LNCAP (cell line): Measurements from ENCODE around the gene PDCD7.

Source experiments
- CTCF ChIP-seq: fragments of 450-650 bp; IDR thresholded peaks from 2 replicates; pipeline ENCODE4 v1.5.1; 2017; ENCODE audit warnings: mild to moderate bottlenecking

PDCD7 gene

GRCh38 chr15:65171428-65171827 lies 37.8 kb upstream of the PDCD7 start:
- no peak for TF ChIP-seq CTCF

GRCh38 chr15:65165875-65166274 lies 32.3 kb upstream of the PDCD7 start:
- TF ChIP-seq CTCF: no peak

GRCh38 chr15:65164139-65164538 lies 30.5 kb upstream of the PDCD7 start:
- TF ChIP-seq CTCF: no peak

- no peak for TF ChIP-seq CTCF
Observed at GRCh38 chr15:65163041-65163440, 29.4 kb upstream of the PDCD7 start.

- no peak for TF ChIP-seq CTCF
Observed at GRCh38 chr15:65156692-65157091, 23.1 kb upstream of the PDCD7 start.

GRCh38 chr15:65154720-65155119 lies 21.1 kb upstream of the PDCD7 start:
- no peak for TF ChIP-seq CTCF

GRCh38 chr15:65147902-65148301 lies 14.3 kb upstream of the PDCD7 start:
- TF ChIP-seq CTCF: no peak

GRCh38 chr15:65146438-65146837 lies 12.8 kb upstream of the PDCD7 start:
- TF ChIP-seq CTCF: no peak
